HG02938 (cell line): Measurements from ENCODE around the gene LHFPL3.
"Not testable (repeated sequence)": the region's sequence is repeated elsewhere in the genome, so short reads cannot be mapped to it uniquely, and the experiment has no call there.

Experiments
- ATAC-seq: cut with Tn5 transposase; IDR thresholded peaks from one replicate; pipeline ENCODE4 v1.9.1; 2021; ENCODE audit warnings: mild to moderate bottlenecking, moderate library complexity; ENCODE audit not compliant: unreplicated experiment

Gene LHFPL3

GRCh38 chr7:104480529-104480928, 152.1 kb downstream of the LHFPL3 start:
- ATAC-seq: no peak

- no peak for ATAC-seq
Observed at GRCh38 chr7:104482362-104483037, 154.1 kb downstream of the LHFPL3 start.

- no peak for ATAC-seq
Observed at GRCh38 chr7:104486931-104487330, 158.5 kb downstream of the LHFPL3 start.

DNA sequence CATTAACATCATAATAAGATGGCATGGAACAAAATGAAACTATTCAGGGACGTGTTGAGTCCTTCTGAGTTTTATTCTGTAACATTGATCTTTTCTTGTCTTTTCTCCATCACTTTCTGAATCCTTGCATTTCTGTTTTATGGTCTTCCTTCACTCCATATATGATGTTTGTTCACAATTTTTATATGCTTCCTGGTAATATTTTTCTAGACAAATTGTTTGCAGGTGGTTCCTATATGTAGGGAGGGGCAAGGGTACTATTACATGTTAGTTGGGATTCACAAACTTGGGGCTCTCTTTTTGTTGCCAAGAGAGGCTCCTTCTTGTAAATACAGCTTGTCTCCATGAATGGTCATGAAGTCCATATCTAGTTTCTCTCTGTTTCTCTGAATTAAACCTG, 159.2 kb downstream of the LHFPL3 start:
- no peak for ATAC-seq

GRCh38 chr7:104497379-104497967, 169.1 kb downstream of the LHFPL3 start:
- no peak for ATAC-seq

DNA sequence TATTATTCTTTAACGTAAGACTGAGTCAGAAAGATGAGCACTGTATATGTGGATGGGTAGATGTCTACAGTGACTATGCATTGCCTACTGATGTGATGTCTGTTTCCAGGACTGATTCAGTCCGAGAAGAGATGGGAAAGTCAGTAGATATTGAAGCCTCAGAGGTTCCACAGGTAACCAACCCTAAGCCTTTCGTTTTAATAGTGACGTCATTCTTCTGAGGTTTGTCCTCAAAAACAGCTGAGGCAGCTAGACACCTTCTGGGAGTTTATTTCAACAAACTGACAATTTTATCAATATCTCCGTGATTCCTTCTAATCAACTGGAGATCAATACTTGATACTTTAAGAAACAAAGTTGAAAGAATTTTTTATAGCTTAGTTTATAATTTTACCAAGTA, 171.6 kb downstream of the LHFPL3 start:
- ATAC-seq: no peak

DNA sequence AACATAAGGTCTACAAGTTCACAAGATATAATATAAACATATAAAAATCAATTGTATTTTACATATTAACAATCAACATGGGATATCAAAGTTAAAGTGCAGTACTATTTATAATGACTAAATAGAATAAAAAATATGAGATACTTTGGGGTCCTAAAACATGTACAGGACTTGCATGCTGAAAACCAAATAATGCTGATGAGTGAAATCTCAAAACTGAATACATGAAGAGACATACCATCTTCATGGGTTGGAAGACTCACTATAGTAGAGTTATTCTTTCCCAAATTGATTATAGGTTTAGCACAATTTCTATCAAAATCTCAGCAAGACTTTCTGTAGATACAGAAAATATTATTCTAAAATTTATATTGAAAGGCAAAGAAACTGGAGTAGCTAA, 181.5 kb downstream of the LHFPL3 start:
- ATAC-seq: no peak

DNA sequence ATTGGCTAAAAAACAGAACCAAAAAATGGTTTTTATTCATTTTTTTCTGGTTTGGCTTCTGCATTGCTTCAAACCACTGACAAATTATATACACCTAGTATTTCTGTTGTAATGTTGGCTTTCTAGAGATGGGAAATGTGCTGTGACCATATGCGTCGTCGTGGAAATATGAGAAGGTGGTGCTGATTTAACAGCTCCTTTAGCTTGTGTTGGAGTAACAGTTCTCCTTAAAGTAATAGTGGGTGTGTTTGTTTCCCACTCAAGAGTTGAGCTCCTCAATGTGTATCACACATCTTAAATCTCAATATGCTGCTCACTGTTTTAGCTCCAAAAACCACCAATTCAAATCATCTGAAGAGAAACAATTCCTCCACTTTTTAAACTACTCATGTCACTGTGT, 196.4 kb downstream of the LHFPL3 start:
- no peak for ATAC-seq

- ATAC-seq: no peak
Observed at GRCh38 chr7:104528142-104528541, 199.7 kb downstream of the LHFPL3 start.

- ATAC-seq: no peak
Observed at GRCh38 chr7:104529567-104529966, 201.2 kb downstream of the LHFPL3 start.

DNA sequence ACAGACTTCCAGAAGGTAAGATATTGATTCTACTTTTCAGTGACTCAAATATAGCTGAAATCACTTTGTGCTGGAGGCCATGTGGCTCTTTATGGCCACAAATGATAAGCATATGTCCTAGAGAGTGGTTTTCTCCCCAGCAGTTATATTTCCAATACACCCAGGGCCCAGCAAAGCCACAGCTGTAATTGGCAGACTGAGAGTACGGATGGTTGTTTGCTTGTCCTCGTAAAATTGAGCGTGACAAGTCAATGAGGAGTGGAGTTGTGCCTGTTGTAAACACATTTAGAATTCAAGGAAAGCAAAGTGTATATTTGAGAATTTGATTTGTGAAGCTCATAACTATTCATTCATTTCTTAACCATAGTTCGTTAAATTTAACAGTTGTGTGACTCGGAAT, 201.8 kb downstream of the LHFPL3 start:
- no peak for ATAC-seq

DNA sequence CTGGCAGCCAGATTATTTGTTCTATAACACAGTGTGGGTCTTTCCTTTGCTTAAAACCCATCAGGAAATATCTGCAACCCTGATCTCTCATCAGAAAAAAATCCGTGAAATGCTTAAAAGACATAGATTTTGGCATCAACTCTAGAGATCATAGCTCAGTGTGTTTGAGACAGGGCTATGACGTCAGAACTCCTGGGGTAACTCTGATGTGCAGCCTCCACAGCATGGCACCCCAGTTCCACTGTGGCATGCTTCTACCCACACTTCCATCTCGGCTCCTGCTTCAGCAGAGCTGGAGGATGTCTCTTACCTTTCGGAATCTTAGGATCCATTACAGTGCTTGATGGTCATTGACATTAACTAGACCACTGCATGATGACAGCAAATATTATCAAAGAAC, 205.7 kb downstream of the LHFPL3 start:
- ATAC-seq: no peak

DNA sequence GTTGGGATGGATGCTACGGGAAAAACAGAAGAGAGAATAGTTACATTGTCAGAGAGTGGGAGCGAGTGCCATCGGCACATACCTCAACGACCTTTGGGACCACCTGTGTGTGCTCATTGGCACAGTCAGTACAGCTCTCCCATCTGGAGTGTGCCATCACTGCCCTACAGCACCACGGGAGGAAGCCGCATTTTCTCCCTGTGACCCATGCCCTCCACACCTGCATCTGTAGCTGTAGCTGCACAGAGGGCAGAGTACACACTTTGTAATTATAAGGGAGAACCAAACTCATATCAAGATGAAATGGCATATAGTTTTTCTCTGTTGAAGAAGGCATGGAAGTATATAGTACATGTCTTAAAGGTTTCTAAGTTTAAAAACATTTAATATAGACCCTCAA, 207.4 kb downstream of the LHFPL3 start:
- ATAC-seq: no peak

- ATAC-seq: no peak
Observed at GRCh38 chr7:104536956-104537355, 208.6 kb downstream of the LHFPL3 start.

GRCh38 chr7:104538152-104538551, 209.7 kb downstream of the LHFPL3 start:
- no peak for ATAC-seq

GRCh38 chr7:104541897-104542296, 213.5 kb downstream of the LHFPL3 start:
- ATAC-seq: no peak

DNA sequence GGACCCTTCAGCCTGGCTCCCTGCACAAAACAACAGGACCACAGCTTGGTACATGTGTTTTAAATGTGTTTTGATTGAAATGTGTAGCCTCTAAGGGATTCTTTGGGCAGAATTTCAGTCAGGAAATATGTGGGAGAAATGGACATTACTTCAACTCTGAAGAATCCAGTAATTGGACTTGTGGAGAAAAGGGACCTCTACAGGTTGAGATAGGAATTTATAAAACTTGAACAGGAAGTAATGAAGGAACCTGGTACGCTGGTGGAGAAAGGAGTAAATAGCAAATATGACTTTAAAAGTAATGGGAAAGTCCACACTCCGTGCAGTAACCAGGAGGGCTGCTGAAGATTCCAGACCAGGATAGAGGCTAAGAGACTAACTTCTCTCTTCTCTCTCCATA, 220.5 kb downstream of the LHFPL3 start:
- ATAC-seq: no peak

DNA sequence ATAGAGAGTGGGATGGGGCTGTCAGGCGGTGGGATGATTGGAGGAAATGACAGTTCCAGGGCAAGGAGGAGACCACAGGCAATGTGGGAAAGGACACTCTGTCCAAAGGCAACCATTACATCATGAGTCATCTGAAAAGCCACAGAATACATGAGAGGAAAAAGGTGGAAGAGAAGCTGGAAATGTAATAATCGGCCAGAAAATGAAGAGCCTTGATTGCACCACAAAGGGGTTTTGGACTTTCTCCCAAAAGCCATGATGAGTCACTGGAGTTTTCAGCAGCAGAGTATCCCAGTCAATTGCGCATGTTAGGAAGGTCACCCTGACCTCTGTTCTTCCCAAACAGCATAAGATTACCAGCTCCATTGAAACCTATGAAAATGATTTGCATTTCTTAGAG, 222.0 kb downstream of the LHFPL3 start:
- ATAC-seq: no peak

GRCh38 chr7:104551226-104551625, 222.8 kb downstream of the LHFPL3 start:
- no peak for ATAC-seq

DNA sequence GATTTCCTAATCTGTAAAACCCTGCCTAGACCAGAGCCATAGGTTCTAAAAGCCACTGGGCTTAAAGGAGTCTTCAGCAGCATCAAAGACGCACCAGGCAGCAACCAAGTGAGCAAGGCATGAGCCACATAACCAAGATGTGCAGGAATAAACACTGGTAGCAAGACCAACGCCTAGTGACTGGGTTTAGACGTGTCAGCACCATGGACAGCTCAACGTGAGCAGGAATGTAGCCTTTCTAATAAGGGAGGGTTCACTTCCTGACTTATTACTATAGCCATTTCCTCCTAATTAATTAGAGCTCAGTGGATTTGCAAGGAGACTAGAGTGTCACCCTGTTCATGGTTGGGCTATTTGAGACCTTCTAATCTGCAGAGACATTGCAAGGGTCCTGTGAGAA, 223.7 kb downstream of the LHFPL3 start:
- ATAC-seq: no peak

DNA sequence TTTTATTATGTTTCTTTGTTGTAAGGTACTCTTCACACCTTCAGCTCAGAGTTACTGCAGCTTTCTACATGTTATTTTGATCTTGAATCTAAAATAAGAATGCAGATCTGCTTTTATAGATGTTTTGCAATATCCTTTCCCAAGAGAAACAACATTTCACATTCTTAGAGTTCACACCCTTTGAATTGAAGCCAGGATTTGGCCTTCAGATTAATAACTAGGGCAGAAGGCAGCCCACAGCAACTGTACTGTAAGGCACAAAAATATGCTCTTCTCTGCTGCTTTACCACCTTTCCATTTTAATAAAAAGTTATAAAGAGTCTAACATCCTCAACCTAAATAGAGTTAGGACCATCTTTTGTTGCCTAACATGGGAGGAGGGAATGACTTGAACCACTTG, 224.7 kb downstream of the LHFPL3 start:
- no peak for ATAC-seq

- not testable (repeated sequence) for ATAC-seq
Observed at GRCh38 chr7:104563350-104563901, 235.0 kb downstream of the LHFPL3 start.

DNA sequence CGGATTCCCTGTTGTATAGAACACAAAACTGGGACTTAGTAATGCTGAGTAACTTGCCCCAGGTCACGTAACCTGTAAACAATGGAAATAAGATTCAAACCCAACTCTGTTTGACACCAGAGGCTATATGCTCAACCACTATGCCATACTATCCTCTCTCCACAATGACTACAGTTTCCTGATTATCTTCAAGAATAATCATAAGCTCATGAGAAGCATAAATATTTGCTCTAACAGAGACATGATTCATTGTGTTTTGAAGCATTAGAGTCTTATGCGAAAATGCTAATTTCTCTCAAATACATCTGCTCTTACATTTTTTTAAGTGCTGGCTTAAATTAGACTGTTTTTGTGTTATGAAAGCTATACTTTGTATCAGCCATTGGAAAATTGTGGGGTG, 241.3 kb downstream of the LHFPL3 start:
- no peak for ATAC-seq
